Neuronal stem cell (in vitro differentiated cells): ENCODE data around the gene CRYBB1. TPM values are rescaled to one million over a fixed set of nuclear protein-coding genes. Genes with fewer than 3 reads are reported as not detected.

Experiments
- DNase-seq: peaks from one replicate; pipeline ENCODE4 v3.0.0-alpha.2; 2013; ENCODE audit warnings: low spot score
- H2AFZ ChIP-seq: one replicate; pipeline ENCODE4 v1.6.1; 2013; ENCODE audit warnings: mild to moderate bottlenecking, low read length, inconsistent platforms
- H2AK5ac ChIP-seq: 2 replicates; pipeline ENCODE4 v1.6.1; 2013; ENCODE audit warnings: low read depth, mild to moderate bottlenecking, inconsistent platforms, low read length, moderate library complexity, mixed read lengths
- H2BK120ac ChIP-seq: 2 replicates; pipeline ENCODE4 v1.6.1; 2013; ENCODE audit warnings: low read depth, mild to moderate bottlenecking, inconsistent platforms, low read length, moderate library complexity, mixed read lengths
- H2BK12ac ChIP-seq: one replicate; pipeline ENCODE4 v1.6.1; 2013; ENCODE audit warnings: low read length, inconsistent platforms
- H2BK15ac ChIP-seq: 2 replicates; pipeline ENCODE4 v1.6.1; 2013; ENCODE audit warnings: mild to moderate bottlenecking, low read length, inconsistent platforms, mixed read lengths
- H2BK5ac ChIP-seq: one replicate; pipeline ENCODE4 v1.6.1; 2013; ENCODE audit warnings: inconsistent platforms, mild to moderate bottlenecking, low read length, moderate library complexity
- H3K14ac ChIP-seq: one replicate; pipeline ENCODE4 v1.6.1; 2013; ENCODE audit warnings: low read length, inconsistent platforms
- H3K18ac ChIP-seq: 2 replicates; pipeline ENCODE4 v1.6.1; 2013; ENCODE audit warnings: low read length, inconsistent platforms
- H3K23ac ChIP-seq: 2 replicates; pipeline ENCODE4 v1.6.1; 2013; ENCODE audit warnings: low read depth, mild to moderate bottlenecking, mixed read lengths, low read length, inconsistent platforms; ENCODE audit not compliant: poor library complexity
- H3K27ac ChIP-seq: replicated peaks from 3 replicates; pipeline ENCODE4 v1.5.1; 2013; ENCODE audit warnings: low read length, inconsistent platforms
- H3K27me3 ChIP-seq, 3 experiments: 2 replicates each; pipeline ENCODE4 v1.6.1; 2013; ENCODE audit warnings: low read length in 3 of 3, mild to moderate bottlenecking in 2 of 3, inconsistent platforms in 1 of 3, low read depth in 1 of 3, mixed read lengths in 1 of 3, moderate library complexity in 1 of 3; ENCODE audit not compliant: control insufficient read depth in 3 of 3, insufficient read depth in 3 of 3
- H3K36me3 ChIP-seq, 2 donors: replicated peaks in 1 of 2; 2 replicates each; pipeline ENCODE4 v1.6.1; 2013; ENCODE audit warnings: low read length in 2 of 2; ENCODE audit not compliant: control insufficient read depth in 2 of 2, insufficient read depth in 2 of 2
- H3K4ac ChIP-seq: 2 replicates; pipeline ENCODE4 v1.6.1; 2013; ENCODE audit warnings: inconsistent platforms, mild to moderate bottlenecking, low read length, moderate library complexity
- H3K4me1 ChIP-seq, 2 donors: 1 replicate in 1 of 2; 2 replicates in 1 of 2; pipeline ENCODE4 v1.6.1; 2013; ENCODE audit warnings: low read length in 2 of 2, low read depth in 1 of 2; ENCODE audit not compliant: control insufficient read depth in 2 of 2, insufficient read depth in 1 of 2
- H3K4me2 ChIP-seq: one replicate; pipeline ENCODE4 v1.6.1; 2013; ENCODE audit warnings: mild to moderate bottlenecking, low read length, inconsistent platforms; ENCODE audit not compliant: insufficient read depth, poor library complexity, severe bottlenecking
- H3K4me3 ChIP-seq, 2 donors: 2 replicates each; pipeline ENCODE4 v1.5.1; 2013; ENCODE audit warnings: low read length in 2 of 2, mild to moderate bottlenecking in 2 of 2, inconsistent platforms in 1 of 2, moderate library complexity in 1 of 2
- H3K79me1 ChIP-seq: one replicate; pipeline ENCODE4 v1.6.1; 2013; ENCODE audit warnings: low read depth, mild to moderate bottlenecking, inconsistent platforms, low read length, moderate library complexity
- H3K9ac ChIP-seq: one replicate; pipeline ENCODE4 v1.6.1; 2013; ENCODE audit warnings: mild to moderate bottlenecking, low read depth, low read length, inconsistent platforms; ENCODE audit not compliant: poor library complexity
- H3K9me3 ChIP-seq, 2 donors: replicated peaks in 1 of 2; 2 replicates each; pipeline versions ENCODE3 to v1.6.1; 2013; ENCODE audit warnings: low read length in 2 of 2, mild to moderate bottlenecking in 2 of 2, inconsistent platforms in 1 of 2, low read depth in 1 of 2, mixed read lengths in 1 of 2, moderate library complexity in 1 of 2; ENCODE audit not compliant: control insufficient read depth in 2 of 2, insufficient read depth in 1 of 2
- H4K8ac ChIP-seq: one replicate; pipeline ENCODE4 v1.6.1; 2013; ENCODE audit warnings: low read depth, mild to moderate bottlenecking, inconsistent platforms, low read length, moderate library complexity
- H4K91ac ChIP-seq: one replicate; pipeline ENCODE4 v1.6.1; 2013; ENCODE audit warnings: low read length, low read depth, mild to moderate bottlenecking, inconsistent platforms; ENCODE audit not compliant: poor library complexity
- WGBS, 2 donors: extraction: QIAGEN DNeasy Blood & Tissue Kit; methylation state at CpG; one replicate each; pipeline ENCODE4 v1.1.7; 2013; ENCODE audit warnings: missing lambda C conversion rate in 2 of 2, mixed read lengths in 1 of 2; ENCODE audit not compliant: insufficient read length in 2 of 2, insufficient replicate concordance in 1 of 2; ENCODE audit errors: extremely low coverage in 2 of 2; 5-methylcytosine and 5-hydroxymethylcytosine counted together
- small RNA-seq: library from polyadenylated mRNA; stranded (forward); fragments of <200 nt; extraction: miRNeasy Mini kit (QIAGEN cat#:217004); gene quantifications from one replicate; pipeline ENCODE3, GENCODE V24; 2013; ENCODE audit not compliant: insufficient read depth

Gene CRYBB1

GRCh38 chr22:26551568-26551967 lies 66.3 kb downstream of the CRYBB1 start:
- no CpG with 5 or more reads among the region's 2 CpGs for WGBS, 2 donors

GRCh38 chr22:26550498-26551033 lies 67.3 kb downstream of the CRYBB1 start:
- no peak overlapping the region for H2BK12ac ChIP-seq
- H3K9ac ChIP-seq: no peak overlapping the region
- H4K91ac ChIP-seq: peak overlapping the region; percentile 7
- no peak overlapping the region for H3K4me2 ChIP-seq
- H3K79me1 ChIP-seq: peaks cover 2% of the 10 kb centered on the region
- no peak overlapping the region for H2BK5ac ChIP-seq
- peaks cover 11 to 20% of the 10 kb centered on the region in 2 donors for H3K4me1 ChIP-seq
- no peak overlapping the region for H3K27ac ChIP-seq
- peak overlapping the region; percentile 2 for H3K18ac ChIP-seq
- no peaks in the 10 kb centered on the region for H3K27me3 ChIP-seq
- no peak overlapping the region for H2AFZ ChIP-seq
- H2BK15ac ChIP-seq: no peak overlapping the region
- H3K14ac ChIP-seq: no peak overlapping the region
- H3K9me3 ChIP-seq: no peaks in the 10 kb centered on the region
- no peak overlapping the region for H3K4me3 ChIP-seq
- peaks cover 0 to 13% of the 10 kb centered on the region in 2 donors for H3K36me3 ChIP-seq
- no CpG with 5 or more reads among the region's 8 CpGs for WGBS, 2 donors
- no peak overlapping the region for H3K4ac ChIP-seq
- no peak overlapping the region for H4K8ac ChIP-seq
- no peak overlapping the region for H3K23ac ChIP-seq
- DNase-seq: no peak
- no peak overlapping the region for H2BK120ac ChIP-seq
- no peak overlapping the region for H2AK5ac ChIP-seq

More at GRCh38 chr22:26551568-26551967, 66.3 kb downstream of the CRYBB1 start:
- peaks cover 11 to 21% of the 10 kb centered on the region in 2 donors for H3K4me1 ChIP-seq
- no peak overlapping the region for H2BK12ac ChIP-seq
- peaks cover 2% of the 10 kb centered on the region for H3K79me1 ChIP-seq
- no peaks in the 10 kb centered on the region for H3K27me3 ChIP-seq
- no peak overlapping the region for H4K8ac ChIP-seq
- no peak overlapping the region for H2AFZ ChIP-seq
- no peak overlapping the region for H2BK120ac ChIP-seq
- no peak overlapping the region for H3K27ac ChIP-seq
- DNase-seq: no peak
- peaks cover 0 to 15% of the 10 kb centered on the region in 2 donors for H3K36me3 ChIP-seq
- no peak overlapping the region for H2AK5ac ChIP-seq
- H3K14ac ChIP-seq: no peak overlapping the region
- no peak overlapping the region for H3K23ac ChIP-seq
- H4K91ac ChIP-seq: no peak overlapping the region
- no peak overlapping the region for H3K9ac ChIP-seq
- no peak overlapping the region for H3K18ac ChIP-seq
- no peak overlapping the region for H3K4ac ChIP-seq
- no peak overlapping the region for H2BK5ac ChIP-seq
- H3K4me2 ChIP-seq: no peak overlapping the region
- no peak overlapping the region for H3K4me3 ChIP-seq
- H2BK15ac ChIP-seq: no peak overlapping the region
- no peaks in the 10 kb centered on the region for H3K9me3 ChIP-seq

GRCh38 chr22:26549902-26550497 lies 67.8 kb downstream of the CRYBB1 start:
- Histone ChIP-seq H3K4me2 (no peak overlapping the region), H2AFZ (no peak overlapping the region), H3K4me1 (peaks cover 11 to 14% of the 10 kb centered on the region in 2 donors), H3K27ac (no peak overlapping the region), H3K9ac (no peak overlapping the region), H3K4ac (no peak overlapping the region), H3K9me3 (peaks cover 0 to 2% of the 10 kb centered on the region in 2 donors), H2BK12ac (no peak overlapping the region), H3K79me1 (no peaks in the 10 kb centered on the region), H2BK5ac (no peak overlapping the region), H3K18ac (no peak overlapping the region), H4K91ac (no peak overlapping the region), H2BK15ac (no peak overlapping the region), H3K36me3 (peaks cover 0 to 12% of the 10 kb centered on the region in 2 donors), H2BK120ac (no peak overlapping the region), H3K27me3 (no peaks in the 10 kb centered on the region), H3K23ac (no peak overlapping the region), H3K14ac (no peak overlapping the region), H3K4me3 (no peak overlapping the region), H4K8ac (no peak overlapping the region), H2AK5ac (no peak overlapping the region)
- no peak for DNase-seq
- WGBS, 2 donors: no CpG with 5 or more reads among the region's 4 CpGs

Small RNAs within 50 kb of the gene (small RNA-seq; reads per million reads assigned to genes)
- 10.3 reads per million, percentile 58 among the genes with 10 or more reads in this experiment for gene MIR548J
- not detected for gene RF01874
